CD4-positive, alpha-beta T cell (primary cell): ENCODE measurements around the gene SLC24A3. TPM values are rescaled to one million over a fixed set of nuclear protein-coding genes. Genes with fewer than 3 reads are reported as not detected.

ENCODE experiments used
- ATAC-seq: fragments of 200-7000 bp; cut with Tn5 transposase; one replicate; pipeline ENCODE4 v1.10.0; 2022; ENCODE audit warnings: mild to moderate bottlenecking; ENCODE audit not compliant: poor library complexity
- CTCF ChIA-PET: fragments of 350-600 bp; sonication (Branson Sonifier 250); formaldehyde crosslinking; loops from one replicate; lab custom pipeline; 2021; ENCODE audit warnings: antibody characterized with exemption, inconsistent platforms; lab: Charles Lee
- POLR2A ChIA-PET: fragments of 350-600 bp; sonication (Branson Sonifier 250); formaldehyde crosslinking; loops from one replicate; lab custom pipeline; 2021; ENCODE audit warnings: antibody characterized with exemption, inconsistent platforms; lab: Charles Lee
- DNase-seq, 14 experiments: peaks; one replicate each; pipeline ENCODE4 v3.0.0-alpha.2; 2013 to 2020; ENCODE audit warnings: mixed read lengths in 2 of 14
- H3K27ac ChIP-seq, 2 donors: one replicate each; pipeline versions ENCODE4 v1.5.1 to v1.7.0; 2013; ENCODE audit warnings: low read length in 2 of 2, low read depth in 1 of 2, mild to moderate bottlenecking in 1 of 2
- H3K27me3 ChIP-seq, 2 experiments: 1 replicate in 1 of 2; 2 replicates in 1 of 2; pipeline versions ENCODE4 v1.6.1 to v1.7.0; 2013; ENCODE audit warnings: low read length in 2 of 2, control low read depth in 1 of 2, mild to moderate bottlenecking in 1 of 2, moderate library complexity in 1 of 2; ENCODE audit not compliant: insufficient read depth in 2 of 2, control insufficient read depth in 1 of 2
- H3K36me3 ChIP-seq: one replicate; pipeline ENCODE4 v1.6.1; 2013; ENCODE audit warnings: low read length, control low read depth; ENCODE audit not compliant: insufficient read depth
- H3K4me1 ChIP-seq: one replicate; pipeline ENCODE4 v1.6.1; 2013; ENCODE audit warnings: low read length, control low read depth; ENCODE audit not compliant: insufficient read depth
- H3K4me3 ChIP-seq: one replicate; pipeline ENCODE4 v1.5.1; 2013; ENCODE audit warnings: mild to moderate bottlenecking, low read length, moderate library complexity
- H3K9me3 ChIP-seq, 2 experiments: 1 replicate in 1 of 2; 2 replicates in 1 of 2; pipeline versions ENCODE4 v1.6.1 to v1.7.0; 2013; ENCODE audit warnings: low read length in 2 of 2, mild to moderate bottlenecking in 2 of 2, control low read depth in 1 of 2, moderate library complexity in 1 of 2; ENCODE audit not compliant: control insufficient read depth in 1 of 2, insufficient read depth in 1 of 2
- H3K27ac Mint-ChIP-seq: one replicate; pipeline ENCODE4 v1.8.0; 2020; ENCODE audit warnings: mixed read lengths
- H3K27me3 Mint-ChIP-seq: one replicate; pipeline ENCODE4 v1.8.0; 2021; ENCODE audit warnings: mixed read lengths
- H3K36me3 Mint-ChIP-seq: one replicate; pipeline ENCODE4 v1.8.0; 2021; ENCODE audit warnings: low read depth, mixed read lengths
- H3K4me1 Mint-ChIP-seq: one replicate; pipeline ENCODE4 v1.8.0; 2021; ENCODE audit warnings: low read depth, mixed read lengths
- H3K4me3 Mint-ChIP-seq: one replicate; pipeline ENCODE4 v1.8.0; 2020; ENCODE audit warnings: mild to moderate bottlenecking, mixed read lengths
- H3K9me3 Mint-ChIP-seq: one replicate; pipeline ENCODE4 v1.8.0; 2020; ENCODE audit warnings: mixed read lengths
- intact Hi-C, 2 experiments: fragments of 100-400 bp; cut with DNase I in 1 of 2; cut with micrococcal nuclease in 1 of 2; formaldehyde crosslinking; loops; one replicate each; pipeline versions ENCODE4 v1.15.1 to v1.9.0; 2023 to 2025; cut with DNase I, micrococcal nuclease
- total RNA-seq, 174 experiments: library from RNA in 2 of 174; stranded (reverse) in 2 of 174; gene quantifications; one replicate each; pipeline ENCODE4 v1.2.3 and lab custom pipeline; 2021 to 2026
- TF ChIP-seq, protein P1 (sequence below): fragments of 200-600 bp; IDR thresholded peaks from one replicate; pipeline ENCODE4 v1.8.0; 2022; ENCODE audit warnings: antibody characterized with exemption, mild to moderate bottlenecking

Gene SLC24A3
- total RNA-seq, 2 experiments from 2014 or later = not detected

DNA sequence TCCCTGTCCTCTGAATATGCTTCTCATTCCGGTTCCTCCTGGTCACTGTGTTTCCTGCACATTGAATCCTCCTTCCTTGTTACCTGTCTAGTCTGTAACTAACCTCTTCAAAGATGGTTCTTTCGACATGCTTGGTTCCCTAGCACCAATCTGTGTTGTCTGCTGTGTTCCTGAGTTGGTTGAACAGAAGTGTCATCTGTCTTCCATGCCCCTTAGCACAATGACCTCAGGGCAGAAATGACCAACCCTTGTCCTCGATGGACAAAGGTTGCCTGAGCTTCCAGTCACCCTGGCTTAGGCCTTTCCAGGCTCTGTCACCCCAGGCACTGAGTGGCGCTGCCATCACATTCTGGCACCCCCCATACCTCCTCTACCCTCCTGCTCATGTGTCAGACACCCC lies 278.8 kb downstream of the SLC24A3 start:
- DNase-seq (no peak), ATAC-seq (no peak)
- intact Hi-C loops = no loop called here
- Mint-ChIP-seq H3K4me1 (no peaks in the 10 kb centered on the region), H3K4me3 (no peak overlapping the region), H3K27me3 (no peaks in the 10 kb centered on the region), H3K27ac (no peak overlapping the region), H3K36me3 (no peaks in the 10 kb centered on the region), H3K9me3 (no peaks in the 10 kb centered on the region)
- H3K27me3 ChIP-seq = no peaks in the 10 kb centered on the region
- H3K9me3 ChIP-seq = peaks cover 0 to 5% of the 10 kb centered on the region in 2 experiments
- no peaks in the 10 kb centered on the region for H3K36me3 ChIP-seq
- no peak overlapping the region for H3K4me3 ChIP-seq
- TF ChIP-seq, protein P1, sequence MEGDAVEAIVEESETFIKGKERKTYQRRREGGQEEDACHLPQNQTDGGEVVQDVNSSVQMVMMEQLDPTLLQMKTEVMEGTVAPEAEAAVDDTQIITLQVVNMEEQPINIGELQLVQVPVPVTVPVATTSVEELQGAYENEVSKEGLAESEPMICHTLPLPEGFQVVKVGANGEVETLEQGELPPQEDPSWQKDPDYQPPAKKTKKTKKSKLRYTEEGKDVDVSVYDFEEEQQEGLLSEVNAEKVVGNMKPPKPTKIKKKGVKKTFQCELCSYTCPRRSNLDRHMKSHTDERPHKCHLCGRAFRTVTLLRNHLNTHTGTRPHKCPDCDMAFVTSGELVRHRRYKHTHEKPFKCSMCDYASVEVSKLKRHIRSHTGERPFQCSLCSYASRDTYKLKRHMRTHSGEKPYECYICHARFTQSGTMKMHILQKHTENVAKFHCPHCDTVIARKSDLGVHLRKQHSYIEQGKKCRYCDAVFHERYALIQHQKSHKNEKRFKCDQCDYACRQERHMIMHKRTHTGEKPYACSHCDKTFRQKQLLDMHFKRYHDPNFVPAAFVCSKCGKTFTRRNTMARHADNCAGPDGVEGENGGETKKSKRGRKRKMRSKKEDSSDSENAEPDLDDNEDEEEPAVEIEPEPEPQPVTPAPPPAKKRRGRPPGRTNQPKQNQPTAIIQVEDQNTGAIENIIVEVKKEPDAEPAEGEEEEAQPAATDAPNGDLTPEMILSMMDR = no peak
- POLR2A ChIA-PET = no interaction called here
- H3K27ac ChIP-seq = no peak overlapping the region
- H3K4me1 ChIP-seq = no peaks in the 10 kb centered on the region
- CTCF ChIA-PET = no interaction called here

DNA sequence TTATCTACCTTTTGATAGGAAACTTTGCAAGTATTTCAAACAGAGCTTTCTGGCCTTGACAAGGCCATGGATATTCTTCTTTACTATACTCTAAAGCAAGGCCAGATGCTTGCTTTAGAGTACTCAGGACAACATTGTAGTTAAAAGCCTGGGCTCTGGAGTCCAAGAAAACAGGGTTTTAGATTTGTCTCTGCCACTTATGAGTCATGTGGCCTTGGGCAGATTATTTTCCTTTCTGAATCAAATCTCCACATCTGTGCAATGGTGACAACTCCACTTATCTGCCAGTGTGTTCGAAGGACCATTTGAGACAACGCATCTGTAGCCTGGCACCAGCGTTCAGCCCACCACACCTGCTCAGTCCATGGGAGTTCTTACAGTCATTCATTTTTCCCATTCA lies 279.7 kb downstream of the SLC24A3 start:
- Histone ChIP-seq H3K27me3 (no peaks in the 10 kb centered on the region), H3K4me1 (no peaks in the 10 kb centered on the region), H3K27ac (no peak overlapping the region), H3K9me3 (peaks cover 0 to 5% of the 10 kb centered on the region in 2 experiments), H3K36me3 (no peaks in the 10 kb centered on the region), H3K4me3 (no peak overlapping the region)
- Mint-ChIP-seq H3K36me3 (no peaks in the 10 kb centered on the region), H3K4me1 (no peaks in the 10 kb centered on the region), H3K27ac (no peak overlapping the region), H3K4me3 (no peak overlapping the region), H3K27me3 (no peaks in the 10 kb centered on the region), H3K9me3 (no peaks in the 10 kb centered on the region)
- TF ChIP-seq, protein P1 = no peak
- DNase-seq = no peak
- ATAC-seq = no peak
- intact Hi-C loops = no loop called here
- ChIA-PET CTCF (no interaction called here), POLR2A (no interaction called here)

DNA sequence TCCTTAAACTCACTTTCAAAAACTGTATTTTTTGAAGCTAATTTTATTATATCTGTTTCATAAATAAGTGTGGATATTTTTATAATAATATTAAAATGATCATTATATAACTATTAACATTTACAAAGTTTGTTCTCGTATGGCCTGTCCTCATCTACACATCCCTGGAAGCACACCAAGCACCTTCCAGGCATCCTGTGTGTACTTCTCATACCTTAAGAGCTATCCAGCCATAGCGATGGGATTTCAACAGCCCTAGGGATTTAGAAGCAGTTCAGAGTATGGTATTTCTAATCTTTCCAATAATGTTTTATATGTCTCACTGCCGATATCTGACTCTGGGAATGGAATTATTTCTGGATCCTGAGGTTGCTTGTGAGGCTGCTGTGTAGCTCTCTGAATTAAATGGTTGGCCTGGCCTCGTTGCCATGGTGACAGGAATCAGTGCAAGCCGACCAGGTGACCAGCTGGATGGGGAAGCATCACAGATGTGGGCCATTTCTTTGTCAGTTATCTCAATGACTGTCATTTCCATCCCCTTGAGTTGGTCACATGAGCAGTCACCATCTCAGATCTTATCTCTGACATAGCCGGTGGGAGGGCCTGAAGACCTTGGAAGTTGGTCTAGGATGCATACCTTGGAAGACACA lies 280.4 kb downstream of the SLC24A3 start:
- no peaks in the 10 kb centered on the region for H3K4me1 ChIP-seq
- H3K36me3 ChIP-seq = no peaks in the 10 kb centered on the region
- DNase-seq (no peak), ATAC-seq (no peak)
- intact Hi-C loops = no loop called here
- H3K27ac ChIP-seq = no peak overlapping the region
- H3K9me3 ChIP-seq = peaks cover 0 to 5% of the 10 kb centered on the region in 2 experiments
- TF ChIP-seq, protein P1 = no peak
- H3K4me3 ChIP-seq = no peak overlapping the region
- no peaks in the 10 kb centered on the region for H3K9me3 Mint-ChIP-seq
- H3K27ac Mint-ChIP-seq = no peak overlapping the region
- POLR2A ChIA-PET = no interaction called here
- no peaks in the 10 kb centered on the region for H3K27me3 ChIP-seq
- H3K27me3 Mint-ChIP-seq = no peaks in the 10 kb centered on the region
- H3K4me3 Mint-ChIP-seq = no peak overlapping the region
- no peaks in the 10 kb centered on the region for H3K36me3 Mint-ChIP-seq
- CTCF ChIA-PET = no interaction called here
- no peaks in the 10 kb centered on the region for H3K4me1 Mint-ChIP-seq
